BE2C (cell line): ENCODE data around the gene IPO5.

Experiments used
- DNase-seq: peaks from one replicate; pipeline ENCODE4 v3.0.0-alpha.2; 2020
- H3K27me3 ChIP-seq: fragments of 250-450 bp; sonication (Bioruptor Pico); 2 replicates; pipeline ENCODE4 v1.5.1; 2020; ENCODE audit warnings: mild to moderate bottlenecking
- H3K36me3 ChIP-seq: fragments of 250-450 bp; sonication (Bioruptor Pico); 2 replicates; pipeline ENCODE4 v1.5.1; 2020; ENCODE audit warnings: mild to moderate bottlenecking
- H3K4me1 ChIP-seq: fragments of 250-450 bp; sonication (Bioruptor Pico); 2 replicates; pipeline ENCODE4 v1.5.1; 2020
- H3K4me3 ChIP-seq: 2 replicates; pipeline ENCODE4 v1.5.1; 2011; ENCODE audit warnings: low read depth, low read length
- H3K9me3 ChIP-seq: fragments of 250-450 bp; sonication (Bioruptor Pico); 2 replicates; pipeline ENCODE4 v1.5.1; 2020
- CTCF ChIP-seq: IDR thresholded peaks from 2 replicates; pipeline ENCODE4 v1.5.1; 2012; ENCODE audit warnings: mild to moderate bottlenecking, low read depth, low read length

The IPO5 gene

GRCh38 chr13:97914540-97914939, 38.9 kb upstream of the IPO5 start:
- no peaks in the 10 kb centered on the region for H3K27me3 ChIP-seq
- no peak for DNase-seq
- TF ChIP-seq CTCF = no peak
- no peak overlapping the region for H3K4me3 ChIP-seq
- no peaks in the 10 kb centered on the region for H3K9me3 ChIP-seq
- no peaks in the 10 kb centered on the region for H3K36me3 ChIP-seq
- H3K4me1 ChIP-seq = no peaks in the 10 kb centered on the region

- no peaks in the 10 kb centered on the region for H3K36me3 ChIP-seq
- H3K9me3 ChIP-seq = no peaks in the 10 kb centered on the region
- peaks cover 3% of the 10 kb centered on the region for H3K27me3 ChIP-seq
- H3K4me3 ChIP-seq = no peak overlapping the region
- H3K4me1 ChIP-seq = no peaks in the 10 kb centered on the region
- no peak for TF ChIP-seq CTCF
- DNase-seq = no peak
These were observed 32.2 kb upstream of the IPO5 start for GRCh38 chr13:97921176-97921816.

GRCh38 chr13:97928301-97928700, 25.2 kb upstream of the IPO5 start:
- no peaks in the 10 kb centered on the region for H3K4me1 ChIP-seq
- no peaks in the 10 kb centered on the region for H3K36me3 ChIP-seq
- no peak for DNase-seq
- H3K4me3 ChIP-seq = no peak overlapping the region
- no peak for TF ChIP-seq CTCF
- no peaks in the 10 kb centered on the region for H3K9me3 ChIP-seq
- H3K27me3 ChIP-seq = peaks cover 3% of the 10 kb centered on the region

- no peak for DNase-seq
- Histone ChIP-seq H3K36me3 (no peaks in the 10 kb centered on the region), H3K9me3 (no peaks in the 10 kb centered on the region), H3K4me3 (no peak overlapping the region), H3K4me1 (no peaks in the 10 kb centered on the region), H3K27me3 (no peaks in the 10 kb centered on the region)
- no peak for TF ChIP-seq CTCF
These were observed 21.4 kb upstream of the IPO5 start for GRCh38 chr13:97932036-97932435.

- H3K27me3 ChIP-seq = no peaks in the 10 kb centered on the region
- TF ChIP-seq CTCF = no peak
- no peak overlapping the region for H3K4me3 ChIP-seq
- no peaks in the 10 kb centered on the region for H3K9me3 ChIP-seq
- no peak for DNase-seq
- H3K36me3 ChIP-seq = no peaks in the 10 kb centered on the region
- H3K4me1 ChIP-seq = no peaks in the 10 kb centered on the region
These were observed 20.8 kb upstream of the IPO5 start for GRCh38 chr13:97932647-97933046.

- Histone ChIP-seq H3K4me3 (no peak overlapping the region), H3K36me3 (no peaks in the 10 kb centered on the region), H3K9me3 (no peaks in the 10 kb centered on the region), H3K27me3 (no peaks in the 10 kb centered on the region), H3K4me1 (no peaks in the 10 kb centered on the region)
- TF ChIP-seq CTCF = no peak
- no peak for DNase-seq
These were observed 19.7 kb upstream of the IPO5 start for GRCh38 chr13:97933776-97934175.
